OCI-LY3 (cell line): ENCODE data around the gene TM9SF3.

Experiments used
- H2AFZ ChIP-seq: fragments of 200-600, 300-600 bp; shearing (Covaris generic); 2 replicates; pipeline ENCODE4 v1.6.0; 2014; ENCODE audit warnings: antibody characterized with exemption, low read depth, low read length
- H3K27ac ChIP-seq: fragments of 200-600, 300-600 bp; sonication (generic); 2 replicates; pipeline ENCODE4 v1.5.1; 2014; ENCODE audit warnings: mild to moderate bottlenecking, low read length, moderate library complexity, mixed read lengths
- H3K27me3 ChIP-seq: fragments of 200-600, 300-600 bp; sonication (generic); 2 replicates; pipeline ENCODE4 v1.6.1; 2014; ENCODE audit warnings: low read depth, low read length, mixed read lengths
- H3K36me3 ChIP-seq: fragments of 200-600, 300-600 bp; sonication (generic); replicated peaks from 2 replicates; pipeline ENCODE3; 2014; ENCODE audit warnings: low read depth, low read length, mixed read lengths
- H3K4me1 ChIP-seq: fragments of 300-600, 200-600 bp; sonication (generic); 2 replicates; pipeline ENCODE4 v1.6.1; 2014; ENCODE audit warnings: low read length, mixed read lengths
- H3K4me2 ChIP-seq: fragments of 200-600, 300-600 bp; sonication (generic); 2 replicates; pipeline ENCODE4 v1.6.1; 2014; ENCODE audit warnings: low read length, mixed read lengths
- H3K4me3 ChIP-seq: fragments of 300-600, 200-600 bp; sonication (generic); 2 replicates; pipeline ENCODE4 v1.5.1; 2014; ENCODE audit warnings: antibody characterized with exemption, mild to moderate bottlenecking, low read length, moderate library complexity
- H3K79me2 ChIP-seq: fragments of 300-600, 200-600 bp; shearing (Covaris generic); 2 replicates; pipeline ENCODE4 v1.6.1; 2014; ENCODE audit warnings: mild to moderate bottlenecking, low read length, mixed read lengths
- H3K9ac ChIP-seq: fragments of 300-600, 200-600 bp; shearing (Covaris generic); 2 replicates; pipeline ENCODE4 v1.6.0; 2014; ENCODE audit warnings: mild to moderate bottlenecking, low read length, moderate library complexity
- H3K9me3 ChIP-seq: fragments of 200-600, 300-600 bp; shearing (Covaris generic); 2 replicates; pipeline ENCODE4 v1.6.1; 2014; ENCODE audit warnings: low read length, mixed read lengths; ENCODE audit not compliant: insufficient read depth
- H4K20me1 ChIP-seq: fragments of 200-600, 300-600 bp; sonication (generic); 2 replicates; pipeline ENCODE4 v1.6.1; 2016; ENCODE audit warnings: low read length, mixed read lengths; ENCODE audit not compliant: insufficient read depth
- CTCF ChIP-seq: fragments of 200-600, 300-600 bp; sonication (generic); IDR thresholded peaks from 2 replicates; pipeline ENCODE4 v1.5.1; 2014; ENCODE audit warnings: antibody characterized with exemption, low read length, low read depth
- EZH2phosphoT487 ChIP-seq: fragments of 200-600 bp; shearing (Covaris generic); IDR thresholded peaks from 2 replicates; pipeline ENCODE4 v1.6.1; 2018; ENCODE audit warnings: antibody characterized with exemption, mixed run types, low read depth

Gene TM9SF3

GRCh38 chr10:96608805-96609204, 22.0 kb upstream of the TM9SF3 start:
- H3K36me3 ChIP-seq: peaks cover 6% of the 10 kb centered on the region
- no peak overlapping the region for H3K9ac ChIP-seq
- H3K4me2 ChIP-seq: no peak overlapping the region
- no peaks in the 10 kb centered on the region for H3K79me2 ChIP-seq
- no peak for TF ChIP-seq CTCF
- no peak for TF ChIP-seq EZH2phosphoT487
- H3K4me1 ChIP-seq: no peaks in the 10 kb centered on the region
- no peaks in the 10 kb centered on the region for H4K20me1 ChIP-seq
- no peak overlapping the region for H3K27ac ChIP-seq
- no peaks in the 10 kb centered on the region for H3K9me3 ChIP-seq
- no peak overlapping the region for H3K4me3 ChIP-seq
- no peaks in the 10 kb centered on the region for H3K27me3 ChIP-seq
- no peak overlapping the region for H2AFZ ChIP-seq

- no peaks in the 10 kb centered on the region for H3K4me1 ChIP-seq
Measured at GRCh38 chr10:96608262-96608661, 21.4 kb upstream of the TM9SF3 start.

GRCh38 chr10:96606946-96607345, 20.1 kb upstream of the TM9SF3 start:
- H3K9ac ChIP-seq: no peak overlapping the region
- H2AFZ ChIP-seq: no peak overlapping the region
- no peaks in the 10 kb centered on the region for H3K4me1 ChIP-seq
- H3K79me2 ChIP-seq: no peaks in the 10 kb centered on the region
- H3K27ac ChIP-seq: no peak overlapping the region
- H4K20me1 ChIP-seq: no peaks in the 10 kb centered on the region
- TF ChIP-seq CTCF (no peak), EZH2phosphoT487 (no peak)
- H3K9me3 ChIP-seq: no peaks in the 10 kb centered on the region
- H3K4me3 ChIP-seq: no peak overlapping the region
- H3K27me3 ChIP-seq: no peaks in the 10 kb centered on the region
- no peak overlapping the region for H3K4me2 ChIP-seq
- H3K36me3 ChIP-seq: peaks cover 6% of the 10 kb centered on the region

More at GRCh38 chr10:96608262-96608661, 21.4 kb upstream of the TM9SF3 start:
- no peak overlapping the region for H3K4me3 ChIP-seq
- H3K27me3 ChIP-seq: no peaks in the 10 kb centered on the region
- no peaks in the 10 kb centered on the region for H4K20me1 ChIP-seq
- H3K27ac ChIP-seq: no peak overlapping the region
- H3K36me3 ChIP-seq: peaks cover 6% of the 10 kb centered on the region
- no peak overlapping the region for H3K9ac ChIP-seq
- TF ChIP-seq CTCF (no peak), EZH2phosphoT487 (no peak)
- no peak overlapping the region for H3K4me2 ChIP-seq
- no peaks in the 10 kb centered on the region for H3K79me2 ChIP-seq
- no peaks in the 10 kb centered on the region for H3K9me3 ChIP-seq
- H2AFZ ChIP-seq: no peak overlapping the region

GRCh38 chr10:96606216-96606615, 19.4 kb upstream of the TM9SF3 start:
- no peaks in the 10 kb centered on the region for H3K9me3 ChIP-seq
- peaks cover 6% of the 10 kb centered on the region for H3K36me3 ChIP-seq
- H3K27me3 ChIP-seq: no peaks in the 10 kb centered on the region
- no peaks in the 10 kb centered on the region for H4K20me1 ChIP-seq
- H3K4me2 ChIP-seq: no peak overlapping the region
- H3K9ac ChIP-seq: no peak overlapping the region
- no peaks in the 10 kb centered on the region for H3K79me2 ChIP-seq
- TF ChIP-seq EZH2phosphoT487: no peak
- no peak for TF ChIP-seq CTCF
- no peak overlapping the region for H3K27ac ChIP-seq
- no peaks in the 10 kb centered on the region for H3K4me1 ChIP-seq
- H2AFZ ChIP-seq: no peak overlapping the region
- H3K4me3 ChIP-seq: no peak overlapping the region
